ENCODE measurements around the gene ATP8B1.

GRCh38 chr18:57776767-57777166 lies 26.3 kb downstream of the ATP8B1 start:
- TF ChIP-seq CTCF (IDR thresholded peaks at IDR 0.05; ENCODE audit: insufficient read depth, low read length) (no peak), POLR2AphosphoS5 (IDR thresholded peaks at IDR 0.05; ENCODE audit: low read depth) (no peak), REST (IDR thresholded peaks at IDR 0.05; ENCODE audit: insufficient replicate concordance, low read depth) (no peak)
